NCI-H2196 (cell line): ENCODE measurements around the gene COL24A1.
A peak's percentile ranks its signal among the peaks of the same experiment; 100 is the strongest.
"Not testable (repeated sequence)": the region's sequence is repeated elsewhere in the genome, so short reads cannot be mapped to it uniquely, and the experiment has no call there.

Experiments
- DNase-seq: peaks from one replicate; lab custom pipeline; 2025; ENCODE audit not compliant: unreplicated experiment; lab: John Stamatoyannopoulos, UW

Gene COL24A1

GRCh38 chr1:86084998-86085397, 71.6 kb downstream of the COL24A1 start:
- DNase-seq, result no peak

- no peak for DNase-seq
These were observed 74.4 kb downstream of the COL24A1 start for GRCh38 chr1:86082183-86082582.

- DNase-seq, result not testable (repeated sequence)
These were observed 84.1 kb downstream of the COL24A1 start for GRCh38 chr1:86072474-86072873.

- DNase-seq, result not testable (repeated sequence)
These were observed 84.7 kb downstream of the COL24A1 start for GRCh38 chr1:86071870-86072269.

GRCh38 chr1:86069757-86070145, 86.8 kb downstream of the COL24A1 start:
- DNase-seq, result no peak

GRCh38 chr1:86068841-86069756, 87.5 kb downstream of the COL24A1 start:
- DNase-seq, result no peak

GRCh38 chr1:86068271-86068721, 88.3 kb downstream of the COL24A1 start:
- no peak for DNase-seq

- DNase-seq, result no peak
These were observed 88.9 kb downstream of the COL24A1 start for GRCh38 chr1:86067626-86068025.

- no peak for DNase-seq
These were observed 91.7 kb downstream of the COL24A1 start for GRCh38 chr1:86064899-86065298.

GRCh38 chr1:86063721-86064120, 92.9 kb downstream of the COL24A1 start:
- DNase-seq, result no peak

GRCh38 chr1:86062453-86062852, 94.1 kb downstream of the COL24A1 start:
- no peak for DNase-seq

GRCh38 chr1:86061551-86061990, 95.0 kb downstream of the COL24A1 start:
- no peak for DNase-seq

- no peak for DNase-seq
These were observed 102.2 kb downstream of the COL24A1 start for GRCh38 chr1:86054396-86054795.

- no peak for DNase-seq
These were observed 103.4 kb downstream of the COL24A1 start for GRCh38 chr1:86052948-86053698.

GRCh38 chr1:86035101-86035500, 121.5 kb downstream of the COL24A1 start:
- DNase-seq, result no peak

- no peak for DNase-seq
These were observed 126.4 kb downstream of the COL24A1 start for GRCh38 chr1:86030180-86030579.

GRCh38 chr1:86018283-86018923, 138.2 kb downstream of the COL24A1 start:
- DNase-seq, result peak; percentile 4

- DNase-seq, result no peak
These were observed 140.4 kb downstream of the COL24A1 start for GRCh38 chr1:86016076-86016759.

- DNase-seq, result no peak
These were observed 141.2 kb downstream of the COL24A1 start for GRCh38 chr1:86015375-86015774.

- DNase-seq, result no peak
These were observed 156.0 kb downstream of the COL24A1 start for GRCh38 chr1:86000601-86001000.
